AG04450 (cell line): Measurements from ENCODE around the gene LPCAT4. TPM values are rescaled to one million over a fixed set of nuclear protein-coding genes. Genes with fewer than 3 reads are reported as not detected.

Source experiments
- polyA plus RNA-seq: library from polyadenylated mRNA; depleted of rRNA; stranded (reverse); fragments of >200 nt; gene quantifications from 2 replicates; pipeline ENCODE4 v1.2.3, GENCODE V29; 2011; rRNA removed
- small RNA-seq: library from RNA; depleted of rRNA; stranded (forward); fragments of <200 nt; gene quantifications from one replicate; pipeline ENCODE3, GENCODE V24; 2012; ENCODE audit warnings: low read depth; ENCODE audit not compliant: insufficient read length

LPCAT4 gene
- polyA plus RNA-seq, 1 experiment, result 20.4 TPM

Small RNAs within 50 kb of the gene (small RNA-seq; reads per million reads assigned to genes)
- gene MIR1233-1, result not detected
- gene RF00019, result not detected

Other genes with a start within 250 kb of the LPCAT4 start
- 25.2 and 46.6 TPM in 2 replicates for gene KATNBL1, start 157.1 kb downstream of the LPCAT4 start, polyA plus RNA-seq
- gene EMC4, start 142.2 kb downstream of the LPCAT4 start, polyA plus RNA-seq, result 84.1 and 89.4 TPM in 2 replicates
- gene SLC12A6, start 29.4 kb downstream of the LPCAT4 start, polyA plus RNA-seq, result 16.0 and 19.1 TPM in 2 replicates
- gene NOP10, start 24.1 kb downstream of the LPCAT4 start, polyA plus RNA-seq, result 262 and 363 TPM in 2 replicates
- gene NUTM1, start 23.9 kb downstream of the LPCAT4 start, polyA plus RNA-seq, result not detected in 2 replicates
- 6.4 and 7.2 TPM in 2 replicates for gene GOLGA8A, start 70.6 kb upstream of the LPCAT4 start, polyA plus RNA-seq
- 21.3 and 25.6 TPM in 2 replicates for gene GOLGA8B, start 216.5 kb upstream of the LPCAT4 start, polyA plus RNA-seq